DMS53 (cell line): ENCODE measurements around the gene CYP2A7.
"Not testable (repeated sequence)": the region's sequence is repeated elsewhere in the genome, so short reads cannot be mapped to it uniquely, and the experiment has no call there.

ENCODE experiments used
- DNase-seq: peaks from one replicate; lab custom pipeline; 2025; lab: John Stamatoyannopoulos, UW

Gene CYP2A7

DNA sequence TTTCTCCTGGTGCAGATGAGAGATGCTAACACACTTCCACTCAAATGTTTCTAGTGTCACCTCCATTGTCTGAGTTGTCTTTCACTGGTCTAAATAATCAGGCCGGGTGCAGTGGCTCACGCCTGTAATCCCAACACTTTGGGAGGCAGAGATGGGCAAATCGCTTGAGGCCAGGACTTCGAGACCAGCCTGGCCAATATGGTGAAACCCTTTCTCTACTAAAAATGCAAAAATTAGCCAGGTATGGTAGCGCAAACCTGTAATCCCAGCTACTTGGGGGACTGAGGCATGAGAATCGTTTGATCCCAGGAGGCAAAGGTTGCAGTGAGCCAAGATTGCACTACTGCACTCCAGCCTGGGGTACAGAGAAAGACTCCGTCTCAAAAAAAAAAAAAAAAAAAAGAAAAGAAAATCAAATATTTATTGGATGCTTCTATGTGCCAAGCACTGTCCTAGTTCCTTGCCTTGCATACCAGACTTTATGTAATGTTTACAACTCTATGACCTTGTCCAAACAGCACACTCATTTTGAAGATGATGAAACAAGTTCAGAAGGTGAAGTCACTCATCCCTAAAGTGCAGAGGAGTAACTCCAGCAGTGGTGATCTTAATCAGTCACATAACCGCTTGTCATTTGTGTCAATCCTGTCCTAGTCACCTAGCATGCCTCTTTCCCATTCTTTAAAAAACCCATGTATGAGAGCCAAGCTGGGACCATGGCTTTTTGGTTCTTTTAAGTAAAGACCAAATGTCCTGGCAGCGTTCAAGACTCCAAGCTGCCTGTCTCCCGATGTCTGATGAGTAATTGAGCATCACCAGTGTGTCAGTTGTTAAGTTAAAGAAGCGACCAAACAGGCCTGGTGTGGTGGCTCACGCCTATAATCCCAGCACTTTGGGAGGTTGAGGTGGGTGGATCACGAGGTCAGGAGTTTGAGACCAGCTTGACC is 15.1 kb upstream of the CYP2A7 start:
- DNase-seq, result not testable (repeated sequence)

- DNase-seq, result no peak
Observed at GRCh38 chr19:40896418-40896796, 14.4 kb upstream of the CYP2A7 start.

GRCh38 chr19:40893112-40893511 is 11.1 kb upstream of the CYP2A7 start:
- DNase-seq, result no peak

GRCh38 chr19:40889366-40889765 is 7.3 kb upstream of the CYP2A7 start:
- no peak for DNase-seq

- no peak for DNase-seq
Observed at GRCh38 chr19:40888191-40888590, 6.2 kb upstream of the CYP2A7 start.

DNA sequence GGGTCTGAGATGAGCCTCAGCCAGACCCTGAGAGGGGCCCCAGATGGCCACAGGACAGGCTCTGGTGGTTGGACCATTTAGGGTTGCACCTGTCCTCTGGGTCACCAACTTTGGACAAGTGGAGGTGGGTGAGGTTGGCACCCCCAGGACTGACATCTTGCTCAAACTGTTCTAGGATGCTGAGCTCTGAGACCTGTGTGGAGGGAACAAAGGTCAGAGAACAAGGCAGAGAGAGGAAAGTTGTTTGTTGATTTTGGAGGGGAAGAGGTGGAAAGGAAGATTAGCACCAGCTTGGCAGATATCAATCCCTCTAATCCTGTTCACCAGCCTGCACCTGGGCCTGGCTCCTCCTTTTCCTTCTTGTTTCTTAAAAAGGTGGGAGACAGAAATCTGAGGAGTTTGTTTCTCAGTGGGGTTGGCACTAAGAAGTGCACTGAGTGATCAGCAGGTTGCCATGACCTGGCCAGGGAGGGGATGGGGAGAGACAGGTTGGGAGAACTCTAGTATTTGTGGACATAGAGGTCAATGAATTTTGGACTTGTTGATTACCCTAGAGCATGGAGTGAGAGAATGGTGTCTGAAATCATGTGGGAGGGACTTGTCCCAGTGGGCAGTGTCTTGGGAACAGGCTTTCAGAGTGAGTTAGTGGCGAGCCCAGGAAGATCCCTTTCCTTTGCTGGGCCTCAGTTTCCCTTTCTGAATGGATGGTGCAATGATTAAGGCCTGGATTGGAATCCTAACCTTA is 2.3 kb upstream of the CYP2A7 start:
- not testable (repeated sequence) for DNase-seq

GRCh38 chr19:40879349-40879748 is 2.7 kb downstream of the CYP2A7 start:
- DNase-seq, result not testable (repeated sequence)

GRCh38 chr19:40875526-40875951 is 6.5 kb downstream of the CYP2A7 start:
- not testable (repeated sequence) for DNase-seq

GRCh38 chr19:40874874-40875273 is 7.2 kb downstream of the CYP2A7 start:
- not testable (repeated sequence) for DNase-seq

DNA sequence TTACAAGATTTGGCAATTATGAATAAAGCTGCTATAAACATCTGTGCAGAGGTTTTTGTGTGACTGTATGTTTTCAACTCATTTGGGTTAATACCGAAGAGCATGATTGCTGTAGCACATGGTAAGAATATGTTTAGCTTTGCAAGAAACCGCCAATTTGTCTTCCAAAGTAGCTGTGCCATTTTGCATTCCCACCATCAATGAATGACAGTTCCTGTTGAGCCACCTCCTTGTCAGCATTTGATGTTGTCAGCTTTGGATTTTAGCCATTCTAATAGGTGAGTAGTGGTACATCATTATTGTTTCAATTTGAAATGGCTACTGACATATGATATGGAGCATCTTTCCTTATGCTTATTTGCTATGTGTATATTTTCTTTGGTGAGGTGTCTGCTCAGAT is 8.2 kb downstream of the CYP2A7 start:
- DNase-seq, result not testable (repeated sequence)

DNA sequence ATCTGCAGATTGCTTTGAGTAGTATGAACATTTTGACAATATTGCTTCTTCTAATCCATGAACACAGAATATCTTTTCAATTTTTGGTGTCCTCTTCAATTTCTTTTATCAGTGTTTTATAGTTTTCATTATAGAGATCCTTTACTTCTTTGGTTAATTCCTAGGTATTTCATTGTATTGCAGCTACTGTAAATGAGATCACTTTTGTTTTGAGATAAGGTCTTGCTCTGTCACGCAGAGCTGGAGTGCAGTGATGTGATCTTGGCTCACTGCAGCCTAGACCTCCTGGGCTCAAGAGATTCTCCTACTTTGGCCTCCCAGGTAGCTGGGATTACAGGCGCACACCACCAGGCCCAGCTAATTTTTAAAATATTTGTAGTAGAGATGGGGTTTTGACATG is 9.8 kb downstream of the CYP2A7 start:
- DNase-seq, result no peak

GRCh38 chr19:40867701-40868100 is 14.3 kb downstream of the CYP2A7 start:
- DNase-seq, result no peak

DNA sequence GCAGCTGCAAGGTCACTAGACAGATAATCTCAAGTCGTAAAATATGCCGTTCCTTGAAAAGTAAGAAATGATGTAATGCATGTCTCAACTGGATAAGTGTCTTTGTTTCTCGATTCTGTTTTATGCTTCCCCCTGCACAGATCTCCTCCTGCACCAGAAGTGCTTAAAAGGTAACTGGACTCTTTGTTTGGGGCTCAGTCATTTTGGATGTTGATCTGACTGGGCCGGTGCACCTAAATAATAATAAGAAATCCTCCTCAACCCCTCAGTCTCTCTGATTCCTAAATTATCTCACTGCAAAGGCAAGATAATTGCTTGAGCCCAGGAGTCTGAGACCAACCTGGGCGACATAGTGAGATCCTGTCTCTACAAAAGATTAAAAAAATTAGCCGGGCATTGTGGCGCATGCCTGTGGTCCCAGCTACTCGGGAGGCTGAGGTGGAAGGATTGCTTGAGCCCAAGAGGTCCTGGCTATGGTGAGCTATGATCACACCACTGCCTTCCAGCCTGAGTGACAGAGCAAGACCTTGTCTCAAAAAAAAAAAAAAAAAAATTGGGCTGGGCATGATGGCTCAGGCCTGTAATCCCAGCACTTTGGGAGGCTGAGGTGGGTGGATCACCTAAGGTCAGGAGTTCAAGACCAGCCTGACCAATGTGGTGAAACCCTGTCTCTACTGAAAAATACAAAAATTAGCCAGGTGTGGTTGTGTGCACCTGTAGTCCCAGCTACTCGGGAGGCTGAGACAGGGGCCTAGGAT is 17.1 kb downstream of the CYP2A7 start:
- not testable (repeated sequence) for DNase-seq

GRCh38 chr19:40862785-40863184 is 19.2 kb downstream of the CYP2A7 start:
- no peak for DNase-seq

DNA sequence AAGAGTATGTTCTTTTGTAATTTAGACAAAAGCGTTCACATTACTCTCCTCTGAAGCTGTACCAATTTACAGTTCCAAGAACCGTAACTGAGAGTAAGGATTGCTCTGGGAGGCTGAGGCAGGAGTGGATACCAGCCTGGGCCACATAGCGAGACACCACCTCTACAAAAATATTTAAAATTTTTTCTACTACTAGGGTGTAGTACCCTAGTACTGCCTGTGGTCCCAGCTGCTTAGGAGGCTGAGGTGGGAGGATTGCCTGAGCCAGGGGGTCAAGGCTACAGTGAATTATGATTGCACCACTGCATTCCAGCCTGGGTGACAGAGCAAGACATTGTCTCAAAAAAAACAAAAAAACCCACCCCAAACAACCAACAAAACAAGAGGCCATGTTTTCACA is 19.7 kb downstream of the CYP2A7 start:
- DNase-seq, result no peak

- no peak for DNase-seq
Observed at GRCh38 chr19:40858109-40858508, 23.9 kb downstream of the CYP2A7 start.

- not testable (repeated sequence) for DNase-seq
Observed at GRCh38 chr19:40852467-40853152, 29.4 kb downstream of the CYP2A7 start.

GRCh38 chr19:40850277-40850676 is 31.8 kb downstream of the CYP2A7 start, which contains the start of gene CYP2A6:
Gene CYP2A6 (minus strand): TSS chr19:40850447. CDS start chr19:40850426, 21 bp downstream.
- not testable (repeated sequence) for DNase-seq

DNA sequence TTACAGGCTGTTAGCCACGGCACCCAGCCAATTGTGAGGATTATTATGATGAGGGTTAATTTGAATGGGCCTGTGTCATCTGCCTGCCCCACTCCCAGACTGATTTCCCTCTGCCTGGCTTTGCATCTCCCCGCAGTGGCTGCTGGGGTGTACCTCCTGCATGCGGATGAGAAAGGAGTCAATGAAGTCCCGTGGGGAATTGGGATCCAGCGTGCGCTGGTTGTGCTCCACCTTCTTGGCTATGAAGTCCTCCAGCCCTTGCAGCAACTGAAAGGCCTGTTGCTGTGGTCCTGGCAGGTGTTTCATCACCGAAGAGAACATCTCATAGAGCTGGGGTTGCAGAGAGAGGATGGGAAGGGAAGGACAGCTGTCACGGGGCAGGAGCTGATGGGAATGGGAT is 35.3 kb downstream of the CYP2A7 start:
- not testable (repeated sequence) for DNase-seq

GRCh38 chr19:40843653-40844052 is 38.4 kb downstream of the CYP2A7 start:
- DNase-seq, result not testable (repeated sequence)

GRCh38 chr19:40842997-40843652 is 38.9 kb downstream of the CYP2A7 start:
- DNase-seq, result not testable (repeated sequence)
